ENCODE data around the gene TNRC6C. TPM values are rescaled to one million over a fixed set of nuclear protein-coding genes. Genes with fewer than 3 reads are reported as not detected.

Gene TNRC6C
- total and polyA plus RNA-seq, 7 donors = 1.2 to 22.4 (median 11.4) TPM

DNA sequence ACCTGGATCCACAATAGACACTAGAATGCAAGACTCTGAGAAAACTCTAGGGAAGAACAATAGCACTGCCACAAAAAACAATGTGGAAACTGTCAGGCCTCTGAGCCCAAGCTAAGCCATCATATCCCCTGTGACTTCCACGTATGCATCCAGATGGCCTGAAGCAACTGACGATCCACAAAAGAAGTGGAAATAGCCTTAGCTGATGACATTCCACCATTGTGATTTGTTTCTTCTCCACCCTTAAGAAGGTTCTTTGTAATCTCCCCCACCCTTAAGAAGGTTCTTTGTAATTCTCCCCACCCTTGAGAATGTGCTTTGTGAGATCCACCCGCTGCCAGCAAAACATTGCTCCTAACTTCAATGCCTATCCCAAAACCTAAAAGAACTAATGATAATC, 39.2 kb upstream of the TNRC6C start:
- no peak for DNase-seq
- Histone ChIP-seq H3K36me3 (ENCODE audit: insufficient read depth in 1 of 2, low read depth in 1 of 2) (no peaks in the 10 kb centered on the region), H3K4me1 (no peaks in the 10 kb centered on the region), H3K4me3 (no peak overlapping the region), H3K9me3 (no peaks in the 10 kb centered on the region), H3K27me3 (ENCODE audit: insufficient read depth in 3 of 3, low read length in 2 of 3) (peaks cover 0 to 33% (median 9%) of the 10 kb centered on the region in 3 donors), H3K27ac (no peak overlapping the region)
- TF ChIP-seq CTCF (IDR thresholded peaks at IDR 0.05) = no peak
- intact Hi-C loops (cut with DNase I) = no loop called here
- 81 to 87% (median 82%) methylated on average over 3 of the region's 3 CpGs for WGBS, 3 donors
- no peak for ATAC-seq

DNA sequence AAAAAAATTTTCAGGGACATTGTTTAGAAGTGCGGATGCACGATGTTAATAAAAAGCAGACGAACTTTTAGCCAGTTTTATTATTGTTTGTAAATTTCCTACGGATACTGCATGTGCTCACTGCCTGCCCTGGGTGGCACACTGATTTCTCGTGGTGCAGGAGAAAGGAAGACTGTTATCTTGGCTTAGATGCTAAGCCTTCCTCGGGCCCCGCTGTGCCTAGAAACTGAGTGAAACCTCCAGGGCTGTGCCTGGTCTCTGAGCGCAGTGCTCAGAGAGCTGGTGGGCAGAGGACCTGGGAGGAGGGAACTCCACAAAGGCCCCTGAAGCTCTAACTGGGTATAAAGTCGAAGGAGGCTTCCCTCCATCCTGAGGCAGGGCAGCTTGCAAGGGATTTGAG, 35.4 kb upstream of the TNRC6C start:
- Histone ChIP-seq H3K9me3 (no peaks in the 10 kb centered on the region), H3K36me3 (ENCODE audit: insufficient read depth in 1 of 2, low read depth in 1 of 2) (no peaks in the 10 kb centered on the region), H3K4me3 (no peak overlapping the region), H3K27me3 (ENCODE audit: insufficient read depth in 3 of 3, low read length in 2 of 3) (peaks cover 0 to 14% (median 4%) of the 10 kb centered on the region in 3 donors), H3K4me1 (no peaks in the 10 kb centered on the region), H3K27ac (no peak overlapping the region)
- DNase-seq = no peak
- TF ChIP-seq CTCF (IDR thresholded peaks at IDR 0.05) = no peak
- WGBS, 3 donors = 78 to 80% (median 80%) methylated on average over 9 of the region's 9 CpGs
- intact Hi-C loops (cut with DNase I) = no loop called here
- ATAC-seq = no peak

- Histone ChIP-seq H3K9me3 (no peaks in the 10 kb centered on the region), H3K4me3 (no peak overlapping the region), H3K27me3 (ENCODE audit: insufficient read depth in 3 of 3, low read length in 2 of 3) (peaks cover 0 to 14% (median 2%) of the 10 kb centered on the region in 3 donors), H3K27ac (no peak overlapping the region), H3K36me3 (ENCODE audit: insufficient read depth in 1 of 2, low read depth in 1 of 2) (no peaks in the 10 kb centered on the region), H3K4me1 (no peaks in the 10 kb centered on the region)
- no peak for DNase-seq
- TF ChIP-seq CTCF (IDR thresholded peaks at IDR 0.05) = no peak
- no peak for ATAC-seq
- 82 to 88% (median 83%) methylated on average over 10 of the region's 10 CpGs for WGBS, 3 donors
- intact Hi-C loops (cut with DNase I) = no loop called here
Measured at GRCh38 chr17:77923776-77924513, 34.6 kb upstream of the TNRC6C start.

GRCh38 chr17:77924757-77925336, 33.7 kb upstream of the TNRC6C start:
- Histone ChIP-seq H3K4me1 (no peaks in the 10 kb centered on the region), H3K36me3 (ENCODE audit: insufficient read depth in 1 of 2, low read depth in 1 of 2) (no peaks in the 10 kb centered on the region), H3K27me3 (ENCODE audit: insufficient read depth in 3 of 3, low read length in 2 of 3) (peaks cover 0 to 14% (median 2%) of the 10 kb centered on the region in 3 donors), H3K27ac (no peak overlapping the region), H3K4me3 (no peak overlapping the region), H3K9me3 (no peaks in the 10 kb centered on the region)
- ATAC-seq (peak in 2 of 4 donors; percentile 37 to 52), DNase-seq (peak in 1 of 2 donors; percentile 53)
- WGBS, 3 donors = 30 to 42% (median 41%) methylated on average over 14 of the region's 14 CpGs
- intact Hi-C loops (cut with DNase I) = no loop called here
- no peak for TF ChIP-seq CTCF (IDR thresholded peaks at IDR 0.05)

Measured in psoas muscle (tissue), 8 donors.